Left ventricle myocardium inferior (tissue), 1 donor: ENCODE measurements around the gene SPNS1. TPM values are rescaled to one million over a fixed set of nuclear protein-coding genes. Genes with fewer than 3 reads are reported as not detected.
"Not testable (repeated sequence)": the region's sequence is repeated elsewhere in the genome, so short reads cannot be mapped to it uniquely, and the experiment has no call there.

Experiments used
- DNase-seq: peaks from one replicate; pipeline ENCODE4 v3.0.0-alpha.2; 2020
- H3K27ac ChIP-seq: fragments of 200-600 bp; replicated peaks from 2 replicates; pipeline ENCODE4 v1.8.0; 2021
- H3K27me3 ChIP-seq: fragments of 200-600 bp; 2 replicates; pipeline ENCODE4 v1.8.0; 2021; ENCODE audit warnings: low read depth
- H3K36me3 ChIP-seq: fragments of 200-600 bp; 2 replicates; pipeline ENCODE4 v1.8.0; 2021
- H3K4me1 ChIP-seq: fragments of 200-600 bp; 2 replicates; pipeline ENCODE4 v1.8.0; 2021
- H3K4me3 ChIP-seq: fragments of 200-600 bp; 2 replicates; pipeline ENCODE4 v1.8.0; 2021; ENCODE audit warnings: mild to moderate bottlenecking, moderate library complexity
- H3K9me3 ChIP-seq: fragments of 200-600 bp; replicated peaks from 2 replicates; pipeline ENCODE4 v1.8.0; 2021
- CTCF ChIP-seq: fragments of 200-600 bp; IDR thresholded peaks from 2 replicates; pipeline ENCODE4 v1.8.0; 2021; ENCODE audit warnings: antibody characterized with exemption, mild to moderate bottlenecking, borderline replicate concordance
- intact Hi-C: fragments of 100-400 bp; cut with micrococcal nuclease; formaldehyde crosslinking; loops from one replicate; pipeline ENCODE4 v1.11.0; 2022
- total RNA-seq: library from RNA; stranded (reverse); fragmentation: NEBNext Ultra II Directional; extraction: Animal tissue kit (Norgen Biotek cat#: 25700); gene quantifications from one replicate; pipeline ENCODE4 v1.2.1, GENCODE V29; 2021
- donor health status: DM: no; HTN: yes; CAD: no; lungs with severe emphysema.

SPNS1 gene
- total RNA-seq, 1 donor from 2014 or later, result 16.5 TPM

DNA sequence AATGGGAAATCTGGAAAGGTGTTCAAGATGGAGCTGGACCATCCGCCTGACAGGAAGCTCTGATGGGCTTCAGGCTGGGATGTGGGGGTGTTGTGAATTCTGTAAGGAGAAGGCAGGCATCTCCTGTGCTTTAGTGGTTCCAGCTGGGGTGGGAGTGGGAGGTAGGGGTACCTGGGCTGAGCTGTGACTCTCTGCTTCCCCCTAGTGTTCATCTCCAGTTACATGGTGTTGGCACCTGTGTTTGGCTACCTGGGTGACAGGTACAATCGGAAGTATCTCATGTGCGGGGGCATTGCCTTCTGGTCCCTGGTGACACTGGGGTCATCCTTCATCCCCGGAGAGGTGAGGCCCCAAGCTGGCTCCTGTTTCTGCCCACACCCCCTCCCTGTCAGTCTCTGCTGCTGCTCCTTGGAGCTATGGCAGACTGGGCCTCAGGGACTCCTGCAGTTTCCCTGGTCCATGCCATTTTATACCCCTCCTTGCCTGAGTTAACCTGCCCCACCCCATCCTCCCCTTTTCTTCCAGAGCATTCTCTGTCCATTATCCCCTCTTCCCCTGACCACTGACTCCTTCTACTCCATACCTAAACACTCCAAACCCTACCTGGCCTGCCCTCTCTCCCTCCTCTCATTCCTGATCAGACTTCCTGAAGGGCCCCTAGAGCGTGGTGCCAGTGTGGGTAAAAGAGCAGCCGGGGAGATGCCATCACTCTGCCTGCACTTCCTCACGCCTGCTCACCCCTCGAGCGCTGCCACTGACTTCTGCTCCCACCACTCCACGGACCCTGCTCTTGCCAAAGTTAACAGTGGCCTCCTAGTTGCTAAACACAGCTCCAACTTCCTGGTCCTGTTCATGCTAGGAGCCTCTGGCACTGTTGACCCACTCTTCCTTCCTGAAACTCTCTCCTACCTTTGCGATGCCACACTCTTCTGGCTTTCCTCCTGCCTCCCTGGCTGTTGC is 3.4 kb downstream of the SPNS1 start:
- no peak for DNase-seq
- Histone ChIP-seq H3K36me3 (peaks cover 64% of the 10 kb centered on the region), H3K4me1 (peaks cover 28% of the 10 kb centered on the region), H3K27me3 (no peaks in the 10 kb centered on the region), H3K4me3 (no peak overlapping the region), H3K27ac (no peak overlapping the region), H3K9me3 (peaks cover 8% of the 10 kb centered on the region)
- intact Hi-C loops, result no loop called here
- peak; percentile 43 for TF ChIP-seq CTCF

DNA sequence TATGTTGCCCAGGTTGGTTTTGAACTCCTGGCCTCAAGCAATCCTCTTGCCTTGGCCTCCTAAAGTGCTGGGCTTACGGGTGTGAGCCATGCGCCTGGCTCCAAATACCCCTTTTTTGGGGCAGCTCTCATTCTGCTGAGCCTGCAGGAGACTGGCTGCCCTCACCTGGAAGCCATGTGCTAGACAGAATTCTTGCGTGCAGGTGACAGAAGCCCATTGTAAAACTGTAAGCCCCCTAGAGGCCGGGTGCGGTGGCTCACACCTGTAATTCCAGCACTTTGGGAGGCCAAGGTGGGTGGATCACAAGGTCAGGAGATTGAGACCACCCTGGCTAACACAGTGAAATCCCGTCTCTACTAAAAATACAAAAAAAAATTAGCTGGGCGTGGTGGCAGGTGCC is 5.8 kb downstream of the SPNS1 start:
- not testable (repeated sequence) for DNase-seq
- peaks cover 87% of the 10 kb centered on the region for H3K36me3 ChIP-seq

GRCh38 chr16:28980929-28981328 is 6.4 kb downstream of the SPNS1 start:
- Histone ChIP-seq H3K27ac (no peak overlapping the region), H3K27me3 (no peaks in the 10 kb centered on the region), H3K36me3 (peaks cover 93% of the 10 kb centered on the region), H3K4me3 (no peak overlapping the region), H3K9me3 (peaks cover 8% of the 10 kb centered on the region), H3K4me1 (peaks cover 5% of the 10 kb centered on the region)
- intact Hi-C loops, result no loop called here
- TF ChIP-seq CTCF, result no peak
- no peak for DNase-seq

More for the DNA sequence above, 5.8 kb downstream of the SPNS1 start:
- H3K4me3 ChIP-seq, H3K27ac ChIP-seq, H3K27me3 ChIP-seq, intact Hi-C loops, H3K9me3 ChIP-seq: not testable (repeated sequence)
- peaks cover 11% of the 10 kb centered on the region for H3K4me1 ChIP-seq

DNA sequence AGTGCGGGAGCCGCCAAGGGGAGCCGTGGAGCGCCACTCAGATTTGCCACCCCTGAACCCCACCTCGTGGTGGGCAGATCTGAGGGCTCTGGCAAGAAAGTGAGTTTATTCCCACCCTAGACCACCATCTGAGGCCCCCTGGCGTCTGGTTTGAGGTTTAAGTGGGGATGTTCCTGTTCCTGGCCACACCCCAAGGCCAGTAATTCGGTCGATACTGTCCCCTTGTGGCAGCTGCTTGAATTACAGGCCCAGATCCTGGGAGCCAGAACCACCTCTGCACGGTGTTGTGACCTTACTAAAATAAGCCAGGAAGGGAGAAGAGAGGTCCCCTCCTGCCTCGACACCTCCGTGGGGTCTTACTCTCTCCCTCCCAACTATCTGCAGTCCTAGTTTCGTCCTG is 6.9 kb downstream of the SPNS1 start:
- no peak overlapping the region for H3K4me3 ChIP-seq
- H3K27ac ChIP-seq, result no peak overlapping the region
- H3K9me3 ChIP-seq, result peaks cover 9% of the 10 kb centered on the region
- intact Hi-C loops, result no loop called here
- no peaks in the 10 kb centered on the region for H3K4me1 ChIP-seq
- peaks cover 97% of the 10 kb centered on the region for H3K36me3 ChIP-seq
- no peaks in the 10 kb centered on the region for H3K27me3 ChIP-seq
- DNase-seq, result no peak
- peak; percentile 40 for TF ChIP-seq CTCF

DNA sequence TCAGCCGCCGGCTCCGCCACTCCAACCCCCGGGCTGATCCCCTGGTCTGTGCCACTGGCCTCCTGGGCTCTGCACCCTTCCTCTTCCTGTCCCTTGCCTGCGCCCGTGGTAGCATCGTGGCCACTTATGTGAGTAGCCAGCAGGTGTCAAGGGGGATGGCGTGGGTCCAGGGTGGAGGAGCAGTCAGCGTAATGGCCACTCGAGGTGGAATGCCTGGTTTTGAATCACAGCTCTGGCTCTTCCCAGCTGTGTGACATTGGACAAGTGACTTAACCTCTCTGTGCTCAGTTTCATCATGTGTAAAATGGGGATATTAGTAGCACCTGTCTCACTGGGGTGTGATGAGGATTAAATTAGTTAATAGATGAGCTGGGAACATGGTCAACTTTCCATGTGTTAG is 7.8 kb downstream of the SPNS1 start:
- peaks cover 18% of the 10 kb centered on the region for H3K9me3 ChIP-seq
- DNase-seq, result no peak
- H3K4me3 ChIP-seq, result no peak overlapping the region
- no peaks in the 10 kb centered on the region for H3K4me1 ChIP-seq
- H3K27ac ChIP-seq, result no peak overlapping the region
- H3K36me3 ChIP-seq, result peaks cover 98% of the 10 kb centered on the region
- intact Hi-C loops, result no loop called here
- no peak for TF ChIP-seq CTCF
- no peaks in the 10 kb centered on the region for H3K27me3 ChIP-seq

GRCh38 chr16:28982949-28983348 is 8.4 kb downstream of the SPNS1 start:
- Histone ChIP-seq H3K9me3 (peaks cover 20% of the 10 kb centered on the region), H3K27ac (no peak overlapping the region), H3K4me1 (no peaks in the 10 kb centered on the region), H3K4me3 (no peak overlapping the region), H3K36me3 (peaks cover 94% of the 10 kb centered on the region), H3K27me3 (no peaks in the 10 kb centered on the region)
- intact Hi-C loops, result no loop called here
- no peak for DNase-seq
- TF ChIP-seq CTCF, result no peak
